Measurements from ENCODE around the gene ADGRG7.
A peak's percentile ranks its signal among the peaks of the same experiment; 100 is the strongest.

Gene ADGRG7

DNA sequence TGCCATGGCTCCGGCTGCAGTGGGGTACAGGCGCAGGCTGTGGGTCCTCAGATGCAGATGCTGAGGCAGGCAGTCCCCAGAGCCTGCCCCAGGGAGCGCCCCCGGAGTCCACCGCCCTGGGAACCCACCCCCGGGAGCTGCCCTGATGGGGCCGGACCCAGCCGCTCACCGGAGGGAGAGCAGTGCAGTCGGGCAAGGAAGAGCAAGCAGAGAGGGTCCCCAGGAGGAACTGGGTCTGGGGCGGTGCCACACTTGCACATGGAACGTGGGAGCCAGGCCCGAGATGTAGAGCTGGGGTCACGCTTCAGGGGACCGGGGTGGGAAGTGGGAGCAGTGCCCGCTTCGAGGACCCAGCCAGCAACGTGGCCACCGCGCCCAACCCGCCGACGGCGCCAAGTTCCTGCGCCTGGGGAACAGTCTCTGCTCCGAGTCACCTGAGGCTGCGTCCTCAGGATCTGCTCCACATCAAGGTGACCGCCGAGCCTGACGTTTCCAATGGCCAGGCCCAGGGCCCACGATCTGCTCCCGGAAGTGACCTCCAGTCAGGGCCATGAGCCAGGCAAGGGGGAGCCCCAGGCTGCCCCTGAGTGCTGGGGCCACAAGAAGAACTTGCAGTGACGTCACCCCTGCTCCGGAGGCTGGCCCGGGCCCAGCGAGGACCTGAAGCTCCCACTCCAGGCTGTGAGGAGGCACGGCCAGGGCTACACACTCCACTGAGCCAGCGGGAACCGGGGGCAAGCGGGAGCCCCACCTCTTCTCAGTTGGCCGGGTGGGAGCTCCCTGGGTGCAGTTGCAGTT lies 72.9 kb downstream of the ADGRG7 start:
- no peak overlapping the region for H3K4me3 ChIP-seq (replicated peaks; ENCODE audit: low read depth, low read length)
- DNase-seq (ENCODE audit: low read depth), result peak; percentile 16
- TF ChIP-seq CTCF (IDR thresholded peaks at IDR 0.05; ENCODE audit: low read length, missing control alignments), result no peak

GRCh38 chr3:100682854-100683760 lies 73.7 kb downstream of the ADGRG7 start:
- no peak for DNase-seq (ENCODE audit: low read depth)
- no peak overlapping the region for H3K4me3 ChIP-seq (replicated peaks; ENCODE audit: low read depth, low read length)
- no peak for TF ChIP-seq CTCF (IDR thresholded peaks at IDR 0.05; ENCODE audit: low read length, missing control alignments)

DNA sequence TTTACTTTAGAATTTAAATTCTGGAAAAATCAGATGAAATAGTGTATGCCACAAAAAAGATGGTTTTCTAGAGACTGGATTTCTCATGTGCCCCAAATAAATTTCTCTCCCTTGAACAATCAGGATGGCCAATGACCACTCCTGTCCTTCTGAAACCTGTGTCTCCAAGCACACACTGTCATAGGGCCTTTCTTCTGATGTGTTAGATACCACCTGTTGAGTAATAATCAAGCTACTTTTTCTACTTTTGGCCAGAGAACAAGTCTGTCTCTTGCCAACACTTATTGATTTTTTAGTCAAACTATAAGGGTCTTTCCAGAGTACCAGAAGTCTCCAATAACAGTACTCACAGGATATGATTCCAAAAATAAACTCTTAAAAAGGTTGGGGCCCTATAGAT lies 83.8 kb downstream of the ADGRG7 start:
- H3K4me3 ChIP-seq (replicated peaks; ENCODE audit: low read depth, low read length), result no peak overlapping the region
- no peak for DNase-seq (ENCODE audit: low read depth)
- TF ChIP-seq CTCF (IDR thresholded peaks at IDR 0.05; ENCODE audit: low read length, missing control alignments), result no peak

GRCh38 chr3:100695696-100696095 lies 86.3 kb downstream of the ADGRG7 start:
- no peak overlapping the region for H3K4me3 ChIP-seq (replicated peaks; ENCODE audit: low read depth, low read length)
- TF ChIP-seq CTCF (IDR thresholded peaks at IDR 0.05; ENCODE audit: low read length, missing control alignments), result no peak
- no peak for DNase-seq (ENCODE audit: low read depth)

DNA sequence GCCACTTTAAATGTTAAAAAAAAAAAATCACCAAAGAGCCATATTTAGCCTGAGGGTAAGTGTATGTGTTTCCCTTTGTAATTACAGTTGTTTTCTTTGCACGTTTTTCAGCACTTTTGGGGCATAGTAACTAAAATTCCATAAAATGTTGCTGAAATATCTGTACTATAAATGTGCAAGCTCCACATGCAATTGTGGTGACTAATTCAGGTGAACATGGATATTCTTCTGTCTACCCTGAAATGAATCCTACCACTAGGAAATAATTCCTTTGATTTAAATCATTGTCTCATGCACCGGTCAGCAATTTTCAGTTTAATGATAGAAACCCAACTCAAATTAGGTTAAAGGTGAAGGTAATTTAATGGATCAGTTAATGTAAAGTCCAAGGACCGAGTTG lies 86.8 kb downstream of the ADGRG7 start:
- H3K4me3 ChIP-seq (replicated peaks; ENCODE audit: low read depth, low read length), result no peak overlapping the region
- DNase-seq (ENCODE audit: low read depth), result no peak
- no peak for TF ChIP-seq CTCF (IDR thresholded peaks at IDR 0.05; ENCODE audit: low read length, missing control alignments)

- TF ChIP-seq CTCF (IDR thresholded peaks at IDR 0.05; ENCODE audit: low read length, missing control alignments), result no peak
- H3K4me3 ChIP-seq (replicated peaks; ENCODE audit: low read depth, low read length), result no peak overlapping the region
- DNase-seq (ENCODE audit: low read depth), result no peak
These were observed 87.8 kb downstream of the ADGRG7 start for GRCh38 chr3:100697172-100697571.

Data from fibroblast of pulmonary artery (primary cell).